HPDE6-E6E7 (cell line): ENCODE data around the gene RALGPS1.
"Not testable (repeated sequence)": the region's sequence is repeated elsewhere in the genome, so short reads cannot be mapped to it uniquely, and the experiment has no call there.

Source experiments
- DNase-seq: peaks from one replicate; pipeline ENCODE4 v3.0.0; 2011; ENCODE audit warnings: missing footprints; ENCODE audit errors: extremely low spot score

RALGPS1 gene

DNA sequence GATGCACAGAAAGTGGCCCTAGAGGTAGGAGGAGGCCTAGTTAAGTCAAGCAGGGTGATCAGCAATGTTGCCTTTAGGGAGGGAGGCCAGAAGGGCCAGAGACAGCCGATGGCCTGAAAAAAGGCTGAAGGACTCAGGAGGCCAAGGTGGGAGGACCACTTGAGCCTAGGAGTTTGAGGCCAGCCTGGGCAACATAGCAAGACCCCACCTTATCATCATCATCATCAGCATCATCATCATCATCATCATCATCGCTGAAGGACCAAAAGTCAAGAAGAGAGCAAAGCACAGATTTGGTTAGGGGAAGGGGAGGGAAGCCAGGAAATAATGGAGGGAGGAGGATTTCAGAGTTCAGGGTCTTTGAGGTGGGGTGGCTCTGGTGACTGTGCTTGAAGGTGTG lies 74.3 kb downstream of the RALGPS1 start:
- no peak for DNase-seq

DNA sequence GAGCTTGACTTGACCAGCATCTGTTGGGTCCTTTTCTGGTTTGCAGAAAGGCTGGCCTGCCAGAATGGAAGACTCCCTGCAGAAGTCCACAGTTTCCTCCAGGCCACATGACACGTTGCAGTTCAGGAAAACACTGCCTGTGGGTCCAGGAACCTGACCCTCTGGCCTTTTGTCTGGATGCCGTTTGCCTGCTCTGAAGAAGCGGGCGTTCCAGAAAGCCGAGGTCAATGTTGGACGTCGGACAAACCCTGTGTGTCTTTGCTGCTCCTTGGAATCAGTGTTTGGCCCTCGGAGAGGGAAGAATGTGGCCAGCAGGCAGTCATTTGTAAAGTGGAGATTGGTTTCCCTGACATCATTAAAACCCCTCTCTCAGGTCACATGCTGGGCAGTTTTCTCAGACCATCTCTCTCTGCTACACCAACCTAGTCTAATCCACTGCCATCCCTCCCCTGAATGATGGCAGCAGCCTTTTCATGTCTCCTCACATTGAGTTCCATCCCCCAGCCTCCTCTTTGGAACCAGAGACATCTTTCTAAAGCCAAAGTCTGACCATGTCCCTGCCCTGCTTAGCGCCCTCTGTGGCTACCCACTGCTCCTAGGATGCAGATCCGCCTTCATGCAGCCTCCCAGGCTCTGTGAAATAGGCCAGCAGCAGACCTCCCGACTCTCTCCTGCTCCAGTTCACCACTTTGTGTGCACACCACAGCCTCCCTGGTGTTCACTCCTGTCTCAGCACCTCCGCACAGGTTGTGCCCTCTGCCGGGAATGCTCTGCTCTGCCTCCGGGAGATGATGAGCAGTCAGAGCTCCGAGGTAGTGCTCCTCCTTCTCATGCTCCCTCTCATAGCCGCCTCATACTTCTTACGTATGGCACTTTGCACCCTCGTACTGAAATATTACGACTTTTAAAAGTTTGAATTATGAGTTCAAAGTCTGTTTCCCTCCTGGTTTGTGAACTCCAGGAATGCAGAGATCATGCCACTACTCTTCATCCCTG lies 75.6 kb downstream of the RALGPS1 start:
- DNase-seq, result no peak

DNA sequence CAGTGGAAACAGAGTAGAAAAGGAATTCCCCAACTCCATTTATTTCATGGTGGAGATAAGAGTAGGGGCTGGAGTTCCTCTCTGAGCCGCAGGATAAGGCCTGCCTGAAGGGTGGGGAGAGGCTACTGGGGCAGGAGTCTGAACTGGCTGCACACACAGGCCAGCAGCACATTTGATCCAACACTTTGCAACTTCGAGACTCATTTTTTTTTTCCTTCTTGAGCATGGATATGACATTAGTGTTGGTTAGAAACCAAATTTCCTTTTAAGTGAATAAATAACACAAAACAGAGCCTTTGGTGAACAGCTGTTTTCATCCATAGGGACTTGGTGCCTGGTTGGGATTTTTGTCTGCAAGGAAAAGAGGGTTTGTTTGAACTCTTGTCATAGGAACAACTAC lies 76.6 kb downstream of the RALGPS1 start:
- DNase-seq, result no peak

DNA sequence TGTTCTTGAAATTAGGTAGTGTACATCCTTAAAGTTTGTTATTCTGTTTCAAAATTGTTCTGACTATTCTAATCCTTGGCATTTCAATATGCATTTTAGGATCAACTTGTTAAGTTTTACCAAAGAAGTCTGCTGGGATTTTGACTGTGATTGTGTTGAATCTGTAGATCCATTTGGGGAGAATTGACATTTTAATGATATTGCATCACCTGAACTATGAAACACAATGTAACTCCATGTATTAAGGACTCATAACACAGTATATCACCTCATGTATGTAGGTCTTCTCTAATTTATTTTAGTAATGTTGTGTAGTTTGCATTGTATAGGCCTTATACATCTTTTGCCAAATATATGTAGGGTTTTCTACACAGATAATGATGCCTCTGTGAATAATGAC lies 77.8 kb downstream of the RALGPS1 start:
- DNase-seq, result no peak

DNA sequence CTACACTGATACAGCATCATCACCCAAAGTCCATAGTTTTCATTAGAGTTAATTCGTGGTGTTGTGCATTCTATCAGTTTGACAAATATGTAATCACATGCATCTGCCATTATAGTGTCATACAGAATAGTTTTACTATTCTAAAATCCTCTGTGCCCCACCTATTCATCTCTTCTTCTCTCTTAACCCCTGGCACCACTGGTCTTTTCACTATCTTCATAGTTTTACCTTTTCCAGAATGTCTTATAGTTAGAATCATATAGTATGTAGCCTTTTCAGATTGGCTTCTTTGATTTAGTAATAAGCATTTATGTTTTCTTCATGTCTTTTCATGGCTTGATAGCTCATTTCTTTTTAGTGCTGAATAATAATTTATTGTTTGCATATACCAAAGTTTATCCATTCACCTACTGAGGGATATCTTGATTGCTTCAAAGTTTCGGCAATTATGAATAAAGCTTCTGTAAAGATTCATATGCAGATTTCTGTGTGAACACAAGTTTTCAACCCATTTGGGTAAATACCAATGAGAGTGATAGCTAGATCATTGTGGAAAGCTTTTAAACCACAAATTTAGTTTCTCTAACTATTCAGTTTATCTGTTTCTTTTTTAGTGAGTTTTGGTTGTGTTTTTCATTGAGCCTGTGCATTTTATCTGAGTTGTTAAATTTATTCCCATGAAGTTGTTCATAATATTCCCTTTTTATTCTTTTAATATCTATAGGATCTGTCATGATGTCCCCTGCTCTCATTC lies 84.9 kb downstream of the RALGPS1 start:
- no peak for DNase-seq

DNA sequence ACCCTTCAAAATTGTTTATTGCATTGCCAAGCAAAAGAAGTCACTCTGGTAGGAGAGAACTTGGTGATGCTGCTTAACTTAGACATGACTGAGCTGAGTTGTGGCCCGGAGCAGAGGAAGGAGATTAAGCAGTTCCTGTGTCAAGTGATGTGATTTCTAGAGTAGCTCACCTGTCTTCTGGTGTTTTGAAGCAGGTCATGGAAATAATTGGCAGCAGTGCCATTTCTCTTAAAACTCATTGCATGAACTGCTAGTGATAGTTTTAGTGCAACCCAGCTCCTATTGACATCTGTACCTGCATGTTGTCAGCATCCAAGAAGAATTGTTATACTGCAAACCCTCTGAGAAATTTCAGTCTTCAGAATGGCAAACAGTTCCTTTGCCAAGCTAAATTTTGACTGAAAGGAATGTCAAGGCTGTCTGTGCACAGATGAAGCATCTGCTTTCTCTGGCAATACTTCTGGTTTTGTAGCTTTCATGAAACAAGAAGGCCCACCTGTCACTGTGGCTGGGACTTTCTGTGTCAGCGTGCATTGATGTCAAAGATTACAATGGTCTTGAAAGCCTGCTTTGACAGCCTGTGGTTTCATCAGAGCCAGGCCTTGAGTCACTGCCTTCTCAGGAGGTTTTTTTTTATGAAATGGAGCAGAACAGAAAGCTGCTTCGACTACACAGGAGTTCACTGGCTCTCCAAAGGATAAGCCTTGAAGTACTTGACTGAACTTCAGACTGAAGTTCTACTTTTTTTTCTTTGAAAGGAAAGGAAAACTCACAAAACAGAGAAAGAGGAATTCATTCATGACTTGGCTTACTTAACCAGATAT lies 90.6 kb downstream of the RALGPS1 start:
- DNase-seq, result peak; percentile 40

DNA sequence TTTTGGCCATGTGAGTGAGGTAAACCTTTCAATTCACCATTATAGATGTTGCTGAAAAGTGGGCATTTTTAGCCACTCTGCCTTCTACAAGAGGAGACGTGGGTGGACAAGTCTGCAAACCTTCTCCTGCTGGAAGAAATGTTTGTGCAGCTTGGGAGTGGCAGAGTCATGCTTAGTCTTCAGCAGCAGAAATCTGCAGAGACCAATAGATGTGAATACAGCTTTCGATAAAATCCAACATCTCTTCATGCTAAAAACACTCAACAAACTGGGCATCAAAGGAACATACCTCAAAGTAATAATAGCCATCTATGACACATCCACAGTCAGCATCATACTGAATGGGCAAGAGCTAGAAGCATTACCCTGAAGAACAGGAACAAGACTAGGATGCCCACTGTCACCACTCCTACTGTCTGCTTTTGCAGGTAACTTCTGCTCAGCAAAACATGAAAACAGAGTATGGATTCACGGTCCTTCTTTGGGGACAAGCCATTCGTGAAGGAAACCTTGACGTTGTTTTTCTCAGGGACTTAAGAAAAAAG lies 91.3 kb downstream of the RALGPS1 start:
- no peak for DNase-seq

DNA sequence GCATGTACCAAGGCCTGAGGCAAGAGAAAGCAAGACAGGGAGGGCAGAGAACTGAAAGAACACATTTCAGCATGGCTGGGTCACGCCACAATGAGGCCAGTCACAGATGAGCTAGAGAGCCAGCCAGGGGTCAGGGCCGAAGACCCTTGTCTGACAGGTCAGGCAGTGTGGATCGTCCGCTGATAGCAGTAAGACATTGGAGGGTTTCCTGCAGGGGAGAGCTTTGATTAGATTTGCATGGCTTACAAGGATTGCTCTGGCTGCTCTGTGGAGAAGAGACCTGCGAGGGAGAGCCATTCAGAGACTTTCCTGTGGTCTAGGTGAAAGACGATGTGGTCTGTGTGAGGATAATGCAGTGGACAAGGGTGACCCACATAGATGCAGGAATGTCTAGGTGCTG lies 93.1 kb downstream of the RALGPS1 start:
- no peak for DNase-seq

DNA sequence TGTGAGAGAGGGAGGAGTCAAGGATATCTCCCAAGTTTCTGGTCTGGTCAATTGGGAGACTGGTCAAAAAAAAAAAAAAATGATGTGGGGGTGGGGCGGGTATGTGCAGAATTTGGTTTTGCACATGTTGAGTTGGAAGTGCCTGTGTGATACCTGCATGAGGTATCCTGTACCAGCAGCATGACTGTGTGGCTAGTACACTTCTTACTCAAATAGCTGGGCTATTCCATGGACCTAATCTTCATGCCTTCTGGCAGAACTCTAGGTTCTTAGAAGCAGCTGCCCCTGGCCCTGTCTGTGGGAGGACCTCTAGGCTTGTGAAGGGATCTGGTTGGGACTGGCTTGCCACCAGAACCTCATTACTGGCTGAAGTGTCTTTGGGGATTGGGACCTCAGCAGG lies 93.5 kb downstream of the RALGPS1 start:
- no peak for DNase-seq

DNA sequence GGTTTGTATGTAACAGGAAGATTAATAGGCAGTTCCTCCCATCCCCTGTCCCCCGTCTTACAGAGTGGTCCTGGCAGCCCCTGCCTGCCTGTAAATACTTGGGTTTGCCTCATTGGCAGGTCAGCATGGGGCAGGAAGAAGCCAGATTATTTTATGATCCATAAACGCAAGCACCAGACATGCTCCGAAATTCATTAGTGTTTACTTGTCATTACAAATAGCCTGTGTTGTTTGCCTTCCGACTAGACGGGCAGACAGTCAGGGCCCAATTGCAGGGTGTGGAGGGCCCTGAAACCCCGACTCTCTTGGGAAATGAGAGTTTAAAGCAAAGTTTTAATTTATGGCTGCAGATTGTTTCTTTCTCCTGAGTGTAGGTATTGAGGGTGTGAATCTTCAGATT lies 97.2 kb downstream of the RALGPS1 start:
- no peak for DNase-seq

DNA sequence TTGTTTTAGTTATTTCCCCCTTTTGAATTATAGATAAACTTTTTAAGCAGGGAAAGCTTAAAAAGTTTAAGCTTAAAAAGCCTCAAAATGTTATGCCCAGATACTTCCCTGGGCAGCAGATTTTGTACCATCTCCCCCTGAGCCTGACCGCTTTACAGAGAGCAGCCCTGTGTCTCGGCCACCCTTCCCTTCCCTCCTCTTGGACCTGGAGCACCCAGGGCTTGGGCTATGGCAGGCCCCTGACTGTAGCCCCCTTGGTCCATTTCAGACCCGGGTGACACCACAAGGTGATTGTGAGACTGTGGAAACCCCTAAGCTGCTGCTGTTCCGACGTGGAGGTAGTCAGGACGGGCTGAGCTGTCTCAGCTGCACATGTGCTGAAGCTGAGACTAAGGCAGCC lies 97.7 kb downstream of the RALGPS1 start:
- DNase-seq, result no peak

DNA sequence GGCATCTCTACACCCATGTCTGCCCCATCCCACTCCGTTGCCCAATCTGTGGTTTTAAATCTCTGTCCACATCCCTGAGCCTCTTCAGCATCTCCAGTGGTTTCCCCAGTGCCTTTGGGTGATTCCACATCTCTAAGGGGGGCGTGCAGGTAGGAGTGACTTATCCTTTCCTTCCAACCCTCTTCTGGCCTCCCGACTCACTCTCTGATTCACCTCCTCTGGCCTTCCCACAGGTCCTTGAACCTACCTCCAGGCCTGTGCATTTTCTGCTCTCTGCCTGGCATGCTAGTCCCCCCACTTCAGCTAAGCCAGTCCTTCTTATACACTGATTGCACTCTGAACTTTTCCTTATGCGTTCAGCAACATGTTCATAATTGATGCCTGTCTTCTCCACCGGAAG lies 99.0 kb downstream of the RALGPS1 start:
- DNase-seq, result no peak

DNA sequence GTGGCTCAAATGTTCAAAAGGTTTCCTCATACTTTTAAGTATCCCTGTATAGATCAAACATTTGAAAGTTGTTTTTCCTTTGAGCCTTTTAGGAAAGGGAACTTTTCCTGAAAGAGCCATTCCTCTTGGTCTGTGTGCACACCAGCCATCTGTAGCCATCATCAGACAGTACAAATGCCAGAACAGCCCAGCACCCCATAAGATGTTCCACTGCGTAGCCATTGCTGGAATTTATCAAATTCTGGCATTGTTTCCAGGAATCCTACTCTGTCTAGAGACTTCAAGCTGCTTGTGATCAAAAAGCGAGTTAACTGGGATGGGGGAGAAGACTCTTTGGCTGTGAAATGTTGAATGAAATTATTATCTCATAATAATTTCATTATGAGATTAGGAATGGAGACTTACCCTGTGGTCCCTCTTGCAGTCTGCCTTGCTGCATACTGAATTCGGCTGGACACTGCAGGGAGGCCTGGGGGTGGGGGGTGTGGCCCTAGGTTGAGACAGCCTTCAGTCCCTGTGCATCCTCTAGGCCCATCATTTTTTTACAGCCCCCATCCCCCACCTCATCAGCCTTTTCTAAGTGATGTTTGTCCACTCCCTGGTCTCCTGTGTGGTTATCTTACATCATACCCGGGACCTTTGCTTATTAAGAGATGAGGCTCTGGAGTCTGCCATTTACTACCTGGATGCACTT lies 99.8 kb downstream of the RALGPS1 start:
- no peak for DNase-seq

DNA sequence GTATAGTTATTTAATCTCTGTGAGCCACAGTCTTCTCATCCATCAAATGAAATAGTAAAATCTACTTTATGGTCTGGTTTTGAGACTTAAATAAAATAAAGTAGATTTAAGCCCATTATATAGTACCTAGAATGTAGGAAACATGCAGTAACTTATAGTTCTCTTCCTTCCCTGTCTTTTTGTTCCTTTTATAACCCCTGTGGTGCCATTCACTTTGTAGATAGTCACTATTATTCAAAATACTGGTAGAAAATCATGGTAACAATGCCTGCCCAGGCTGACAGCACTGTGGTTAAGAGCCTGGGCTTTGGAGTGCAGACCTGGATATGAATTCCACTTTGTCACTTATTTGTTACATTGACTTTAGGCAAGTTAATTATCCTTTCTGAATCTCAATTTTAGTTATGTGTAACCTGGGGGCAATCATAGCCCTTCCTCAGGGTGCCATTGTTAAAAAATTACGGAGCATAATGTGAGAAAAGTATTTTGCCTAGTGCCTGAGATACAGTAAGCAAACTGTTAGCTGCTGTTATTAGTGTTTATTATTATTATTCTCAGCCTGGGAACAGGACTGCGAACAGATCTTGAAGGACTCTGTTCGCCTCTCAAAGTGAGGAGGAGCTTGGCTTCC lies 100.4 kb downstream of the RALGPS1 start:
- DNase-seq, result no peak

DNA sequence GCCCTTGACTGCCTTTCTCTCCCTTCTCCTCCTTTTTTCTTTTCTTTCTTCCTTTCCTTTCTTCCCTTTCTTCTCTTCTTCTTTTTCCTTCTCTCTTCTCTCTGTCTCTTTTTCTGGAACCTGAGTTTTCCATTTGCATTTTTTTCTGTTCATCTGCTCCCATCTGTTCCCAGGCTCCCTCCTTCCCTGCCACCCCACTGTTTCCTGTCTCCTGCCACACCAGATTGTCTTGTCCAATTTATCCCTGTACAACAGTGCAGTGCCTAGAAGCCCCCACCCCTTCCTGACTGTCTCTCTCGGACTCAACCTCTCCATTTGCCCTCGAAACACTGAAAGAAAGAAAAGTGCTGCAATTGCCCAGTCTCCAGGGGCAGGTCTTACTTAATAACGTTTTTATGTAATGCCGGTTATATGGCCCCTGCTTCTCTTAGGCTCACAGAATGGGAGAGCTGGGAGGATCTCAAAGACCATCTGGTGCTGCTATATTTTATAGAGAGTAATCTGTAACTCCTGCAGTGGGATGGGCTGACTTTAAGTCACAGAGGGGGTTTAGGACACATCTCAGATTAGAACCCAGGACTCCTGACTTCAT lies 101.4 kb downstream of the RALGPS1 start:
- no peak for DNase-seq

DNA sequence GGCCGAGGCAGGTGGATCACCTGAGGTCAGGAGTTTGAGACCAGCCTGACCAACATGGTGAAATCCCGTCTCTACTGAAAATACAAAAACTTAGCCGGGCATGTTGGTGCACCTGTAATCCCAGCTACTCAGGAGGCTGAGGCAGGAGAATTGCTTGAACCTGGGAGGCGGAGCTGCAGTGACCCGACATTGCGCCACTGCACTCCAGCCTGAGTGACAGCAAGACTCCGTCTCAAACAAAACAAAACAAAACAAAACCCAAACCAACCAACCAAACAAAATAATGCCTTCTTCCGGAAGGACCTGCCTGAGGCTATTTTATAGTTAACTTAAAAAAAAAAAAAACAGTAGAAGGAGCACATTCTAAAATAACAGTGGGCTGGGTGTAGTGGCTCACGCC lies 103.4 kb downstream of the RALGPS1 start:
- not testable (repeated sequence) for DNase-seq

DNA sequence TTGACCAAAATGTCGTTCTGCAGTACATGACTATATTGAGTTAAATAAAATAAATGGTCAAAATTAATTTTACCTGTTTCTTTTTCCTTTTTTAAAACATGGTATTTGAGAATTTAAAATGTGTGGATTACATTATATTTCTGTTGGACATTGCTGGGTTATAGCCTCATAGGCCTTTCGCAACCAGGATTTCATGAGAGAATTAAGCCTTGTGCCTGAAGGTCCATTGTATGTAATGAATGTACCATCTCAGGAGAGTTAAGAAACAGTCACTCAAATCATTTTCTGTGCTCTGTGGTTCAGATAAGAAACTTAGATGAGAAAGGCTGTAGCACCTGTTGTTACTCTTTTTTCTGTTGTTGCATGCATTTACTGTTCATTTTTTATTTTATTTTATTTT lies 104.4 kb downstream of the RALGPS1 start:
- no peak for DNase-seq

DNA sequence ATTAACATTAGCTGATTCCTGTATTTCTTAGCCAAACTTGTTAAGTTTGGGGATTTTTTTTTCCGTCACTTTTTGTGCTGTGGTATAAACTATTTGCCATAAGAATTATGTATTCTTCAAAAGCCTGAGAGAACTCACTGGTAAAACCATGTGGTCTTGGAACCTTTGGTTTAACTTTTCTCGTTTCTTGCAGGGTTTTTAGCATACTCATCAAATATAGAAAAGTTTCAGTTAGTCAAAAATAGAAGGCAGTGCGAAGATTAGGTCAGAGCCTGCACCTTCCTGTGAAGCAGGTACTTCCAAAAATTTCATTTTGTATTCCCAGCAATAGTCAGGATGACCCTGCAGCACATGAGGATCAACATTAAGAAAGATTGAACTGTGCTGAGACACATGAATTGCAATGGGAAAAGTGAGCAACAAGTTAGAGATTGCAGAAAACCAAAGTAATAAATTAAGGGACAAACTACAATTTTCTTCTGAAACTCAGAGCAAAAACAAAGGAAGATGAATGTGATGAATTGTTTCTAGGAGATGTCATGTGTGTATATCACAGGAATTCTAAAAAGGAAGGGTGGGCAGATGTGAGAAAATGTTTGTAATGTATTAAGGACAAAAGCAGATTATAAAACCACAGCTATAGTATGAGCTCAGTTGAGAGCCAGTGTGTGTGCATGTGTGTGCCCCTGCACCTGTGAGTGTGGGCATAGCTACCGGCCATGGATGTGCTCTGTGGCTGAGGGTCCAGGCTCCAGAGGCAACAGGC lies 105.6 kb downstream of the RALGPS1 start:
- no peak for DNase-seq

DNA sequence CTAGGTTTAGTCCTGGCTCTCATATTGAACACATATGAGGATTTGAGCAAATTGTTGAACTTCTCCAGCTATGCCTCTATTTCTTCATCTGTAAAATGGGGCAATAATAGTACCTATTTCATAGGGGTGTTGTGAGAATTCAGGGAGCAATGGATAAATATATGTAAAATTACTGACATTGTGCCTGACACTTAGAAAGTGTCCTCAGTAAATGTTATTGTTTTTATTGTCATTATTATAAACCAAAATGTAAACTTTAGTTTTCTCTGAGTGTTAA lies 106.2 kb downstream of the RALGPS1 start:
- no peak for DNase-seq
